Measurements from ENCODE around the gene ELOVL2.

DNA sequence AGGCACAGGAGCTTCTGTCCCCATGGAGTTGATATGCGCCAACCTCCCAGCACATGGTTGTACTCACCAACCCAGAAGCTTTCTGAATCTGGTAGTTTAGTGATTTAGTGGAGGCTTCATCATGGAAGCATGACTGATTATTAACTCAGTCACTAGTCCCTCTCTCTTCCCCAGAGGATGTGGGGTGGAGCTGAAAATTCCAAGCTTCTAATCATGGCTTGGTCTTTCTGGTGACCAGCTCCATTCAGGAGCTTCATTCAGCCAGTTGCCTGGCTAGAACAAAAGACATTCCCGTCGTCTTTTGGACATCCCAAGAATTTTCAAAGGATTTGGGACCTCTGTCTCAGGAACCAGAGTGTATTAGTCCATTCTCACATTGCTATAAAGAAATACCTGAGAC, 36.2 kb upstream of the ELOVL2 start:
- no peak for TF ChIP-seq EZH2 (IDR thresholded peaks at IDR 0.05; ENCODE audit: insufficient read depth, poor library complexity, severe bottlenecking)
- TF ChIP-seq EZH2phosphoT487 (IDR thresholded peaks at IDR 0.05; ENCODE audit: insufficient read depth, low read depth) = no peak

All from GM23248 (cell line).